ENCODE data around the gene RRP12.
A peak's percentile ranks its signal among the peaks of the same experiment; 100 is the strongest.
"Not testable (repeated sequence)": the region's sequence is repeated elsewhere in the genome, so short reads cannot be mapped to it uniquely, and the experiment has no call there.

RRP12 gene

DNA sequence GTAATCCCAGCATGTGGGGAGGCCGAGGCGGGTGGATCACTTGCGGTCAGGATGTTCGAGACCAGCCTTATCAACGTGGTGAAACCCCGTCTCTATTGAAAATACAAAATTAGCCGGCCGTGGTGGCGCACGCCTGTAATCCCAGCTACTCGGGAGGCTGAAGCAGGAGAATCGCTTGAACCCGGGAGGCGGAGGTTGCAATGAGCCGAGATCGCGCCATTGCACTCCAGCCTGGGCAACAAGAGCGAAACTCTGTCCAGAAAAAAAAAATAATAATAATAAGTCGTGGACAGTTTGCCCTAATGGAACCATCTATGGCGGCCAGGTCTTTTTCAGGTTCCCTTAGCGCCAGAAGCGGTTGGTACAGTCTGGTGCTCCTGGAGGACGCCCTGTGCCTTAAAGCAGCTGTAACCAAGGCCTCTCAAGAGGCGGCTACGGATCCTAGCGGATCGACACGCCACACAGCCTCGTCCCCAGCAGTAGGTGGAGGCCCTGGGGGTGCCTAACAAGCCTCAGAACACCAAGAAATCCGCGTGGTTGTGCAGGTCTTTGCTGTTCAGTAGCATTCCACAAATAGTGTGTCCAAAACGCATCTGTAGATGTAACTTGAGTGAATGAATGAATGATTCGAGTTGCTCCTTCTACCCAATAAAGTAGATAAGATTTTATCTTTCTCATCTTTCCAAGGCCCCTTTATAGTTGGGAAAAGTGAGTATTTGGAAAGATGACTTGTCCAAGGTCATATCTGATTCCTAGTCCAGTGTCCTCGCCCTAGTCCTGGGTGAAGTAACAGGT, 25.8 kb upstream of the RRP12 start:
- Mint-ChIP-seq H3K27ac (peak overlapping the region; percentile 76 to 91 (median 89)), H3K27me3 (ENCODE audit: low read depth) (no peaks in the 10 kb centered on the region), H3K4me3 (peak overlapping the region; percentile 93 to 94 (median 93)), H3K9me3 (no peaks in the 10 kb centered on the region), H3K36me3 (ENCODE audit: low read depth) (peaks cover 31% of the 10 kb centered on the region), H3K4me1 (peaks cover 24% of the 10 kb centered on the region)
- TF ChIP-seq, protein P1, sequence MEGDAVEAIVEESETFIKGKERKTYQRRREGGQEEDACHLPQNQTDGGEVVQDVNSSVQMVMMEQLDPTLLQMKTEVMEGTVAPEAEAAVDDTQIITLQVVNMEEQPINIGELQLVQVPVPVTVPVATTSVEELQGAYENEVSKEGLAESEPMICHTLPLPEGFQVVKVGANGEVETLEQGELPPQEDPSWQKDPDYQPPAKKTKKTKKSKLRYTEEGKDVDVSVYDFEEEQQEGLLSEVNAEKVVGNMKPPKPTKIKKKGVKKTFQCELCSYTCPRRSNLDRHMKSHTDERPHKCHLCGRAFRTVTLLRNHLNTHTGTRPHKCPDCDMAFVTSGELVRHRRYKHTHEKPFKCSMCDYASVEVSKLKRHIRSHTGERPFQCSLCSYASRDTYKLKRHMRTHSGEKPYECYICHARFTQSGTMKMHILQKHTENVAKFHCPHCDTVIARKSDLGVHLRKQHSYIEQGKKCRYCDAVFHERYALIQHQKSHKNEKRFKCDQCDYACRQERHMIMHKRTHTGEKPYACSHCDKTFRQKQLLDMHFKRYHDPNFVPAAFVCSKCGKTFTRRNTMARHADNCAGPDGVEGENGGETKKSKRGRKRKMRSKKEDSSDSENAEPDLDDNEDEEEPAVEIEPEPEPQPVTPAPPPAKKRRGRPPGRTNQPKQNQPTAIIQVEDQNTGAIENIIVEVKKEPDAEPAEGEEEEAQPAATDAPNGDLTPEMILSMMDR (IDR thresholded peaks at IDR 0.05; ENCODE audit: unreplicated experiment in 3 of 3) = no peak

DNA sequence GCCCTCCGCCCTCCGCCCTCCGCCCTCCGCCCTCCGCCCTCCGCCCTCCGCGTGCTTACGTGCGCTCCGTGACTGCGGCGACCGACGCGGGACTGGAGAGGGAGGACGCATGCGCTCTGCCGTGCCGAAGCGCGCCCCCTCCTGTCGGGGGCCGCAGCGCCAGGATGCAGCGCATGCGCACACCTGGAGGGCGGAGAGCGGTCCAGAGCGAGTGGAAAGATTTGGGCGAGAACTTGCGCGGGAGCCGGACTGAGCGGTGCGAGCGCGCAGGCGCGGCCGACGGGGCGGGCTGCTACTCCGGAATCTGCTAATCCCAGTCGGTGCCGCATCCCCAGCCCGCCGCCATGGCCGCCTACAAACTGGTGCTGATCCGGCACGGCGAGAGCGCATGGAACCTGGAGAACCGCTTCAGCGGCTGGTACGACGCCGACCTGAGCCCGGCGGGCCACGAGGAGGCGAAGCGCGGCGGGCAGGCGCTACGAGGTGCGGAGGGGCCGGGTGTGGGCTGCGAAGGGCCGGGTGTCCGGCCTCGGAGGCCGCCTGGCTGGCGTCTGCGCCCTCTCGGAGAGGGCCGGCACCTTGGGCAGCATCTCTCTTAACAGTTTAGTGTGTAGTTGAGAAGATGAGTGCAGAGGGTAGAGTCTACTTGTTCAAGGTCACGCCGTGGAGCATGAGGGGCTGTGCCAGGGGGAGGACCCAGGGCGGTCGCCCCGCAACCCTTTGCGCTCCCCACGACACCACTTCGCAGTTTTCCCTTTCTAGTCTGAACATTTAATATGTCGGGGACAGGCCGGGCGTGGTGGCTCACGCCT, 25.0 kb upstream of the RRP12 start, which contains the start of gene PGAM1:
Gene PGAM1, plus strand, starts transcription at position 228 of the 812 bp plus-strand sequence. Its CDS starts 117 bp downstream, at position 345.
- H3K36me3 Mint-ChIP-seq (ENCODE audit: low read depth) = peaks cover 23% of the 10 kb centered on the region
- peak within 1 kb of the TSS; percentile 93 to 94 (median 93) for H3K4me3 Mint-ChIP-seq
- TF ChIP-seq, protein P1 (IDR thresholded peaks at IDR 0.05; ENCODE audit: unreplicated experiment in 3 of 3) = peak; percentile 44 to 61 (median 47)
- no peaks in the 10 kb centered on the region for H3K27me3 Mint-ChIP-seq (ENCODE audit: low read depth)
- H3K27ac Mint-ChIP-seq = peak within 1 kb of the TSS; percentile 76 to 91 (median 89)
- H3K4me1 Mint-ChIP-seq = peaks cover 24% of the 10 kb centered on the region
- no peaks in the 10 kb centered on the region for H3K9me3 Mint-ChIP-seq

DNA sequence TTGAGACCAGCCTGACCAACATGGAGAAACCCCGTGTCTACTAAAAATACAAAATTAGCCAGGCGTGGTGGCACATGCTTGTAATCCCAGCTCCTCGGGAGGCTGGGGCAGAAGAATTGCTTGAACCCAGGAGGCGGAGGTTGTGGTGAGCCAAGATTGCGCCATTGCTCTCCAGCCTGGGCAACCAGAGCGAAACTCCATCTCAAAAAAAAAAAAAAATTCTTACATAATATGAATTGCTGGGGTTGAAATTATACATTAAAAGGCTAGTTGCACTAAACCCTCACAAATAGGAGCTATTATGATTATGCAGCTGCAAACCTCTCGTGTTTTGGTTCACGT, 22.6 kb upstream of the RRP12 start:
- H3K27me3 Mint-ChIP-seq (ENCODE audit: low read depth); H3K36me3 Mint-ChIP-seq (ENCODE audit: low read depth); H3K9me3 Mint-ChIP-seq: not testable (repeated sequence)
- Mint-ChIP-seq H3K4me1 (peaks cover 32% of the 10 kb centered on the region), H3K4me3 (peak overlapping the region; percentile 63 to 93 (median 74)), H3K27ac (peak overlapping the region in 2 of 3 experiments; percentile 47 to 55)

- H3K9me3 Mint-ChIP-seq = no peaks in the 10 kb centered on the region
- no peaks in the 10 kb centered on the region for H3K36me3 Mint-ChIP-seq (ENCODE audit: low read depth)
- H3K27me3 Mint-ChIP-seq (ENCODE audit: low read depth) = no peaks in the 10 kb centered on the region
- peaks cover 18% of the 10 kb centered on the region for H3K4me1 Mint-ChIP-seq
- H3K4me3 Mint-ChIP-seq = no peak overlapping the region
- TF ChIP-seq, protein P1 (IDR thresholded peaks at IDR 0.05; ENCODE audit: unreplicated experiment in 3 of 3) = no peak
- peak overlapping the region in 2 of 3 experiments; percentile 20 to 95 for H3K27ac Mint-ChIP-seq
Measured at GRCh38 chr10:97416565-97416964, 15.4 kb upstream of the RRP12 start.

DNA sequence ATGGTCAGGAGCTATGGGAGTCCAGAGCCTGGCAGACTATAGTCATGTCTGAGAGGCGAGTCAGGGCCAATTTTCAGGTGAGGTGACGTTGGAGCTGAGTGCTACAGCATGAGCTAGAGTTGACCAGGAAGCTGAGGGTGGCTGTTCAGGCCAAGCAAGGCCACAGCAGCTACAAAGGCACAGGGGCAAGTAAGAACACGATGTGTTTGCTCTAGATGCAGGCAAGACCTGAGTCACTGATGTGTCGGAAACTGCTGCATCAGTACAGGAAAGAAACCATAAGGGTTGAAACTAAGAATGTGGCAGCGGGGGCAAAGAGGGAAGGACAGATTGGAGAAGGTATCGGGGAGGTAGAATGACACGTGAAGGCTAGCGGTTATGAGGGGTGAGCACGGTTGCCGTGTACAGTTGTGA, 11.8 kb upstream of the RRP12 start:
- H3K27ac Mint-ChIP-seq = no peak overlapping the region
- no peaks in the 10 kb centered on the region for H3K9me3 Mint-ChIP-seq
- H3K4me1 Mint-ChIP-seq = peaks cover 2% of the 10 kb centered on the region
- H3K27me3 Mint-ChIP-seq (ENCODE audit: low read depth) = no peaks in the 10 kb centered on the region
- no peaks in the 10 kb centered on the region for H3K36me3 Mint-ChIP-seq (ENCODE audit: low read depth)
- TF ChIP-seq, protein P1 (IDR thresholded peaks at IDR 0.05; ENCODE audit: unreplicated experiment in 3 of 3) = no peak
- no peak overlapping the region for H3K4me3 Mint-ChIP-seq

DNA sequence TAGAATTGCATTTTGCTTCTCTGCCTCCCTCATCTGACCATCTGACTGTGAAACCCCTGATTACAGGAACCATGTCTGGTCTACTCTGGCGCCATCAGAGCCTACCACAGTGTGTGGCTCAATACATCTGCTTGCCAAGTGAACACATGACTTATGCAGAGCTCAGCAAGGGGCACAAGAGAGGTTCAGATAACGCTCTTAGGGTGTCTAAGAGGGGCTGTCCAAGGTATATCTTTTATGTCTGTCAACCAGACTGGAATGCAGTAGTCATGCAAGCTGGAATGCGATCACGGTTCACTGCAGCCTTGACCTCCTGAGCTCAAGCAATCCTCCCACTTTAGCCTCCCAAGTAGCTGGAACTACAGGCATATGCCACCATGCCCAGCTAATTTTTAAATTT, 10.3 kb upstream of the RRP12 start:
- Mint-ChIP-seq H3K27me3 (ENCODE audit: low read depth) (no peaks in the 10 kb centered on the region), H3K4me1 (no peaks in the 10 kb centered on the region), H3K36me3 (ENCODE audit: low read depth) (no peaks in the 10 kb centered on the region), H3K27ac (no peak overlapping the region), H3K4me3 (no peak overlapping the region), H3K9me3 (no peaks in the 10 kb centered on the region)
- TF ChIP-seq, protein P1 (IDR thresholded peaks at IDR 0.05; ENCODE audit: unreplicated experiment in 3 of 3) = no peak

All from nephron (organoid).